ENCODE data around the gene RBBP4.
"Not testable (repeated sequence)": the region's sequence is repeated elsewhere in the genome, so short reads cannot be mapped to it uniquely, and the experiment has no call there.

Gene RBBP4

GRCh38 chr1:32650752-32651460 is at the start of gene RBBP4:
RBBP4 (plus strand) TSS chr1:32651208; CDS start chr1:32651307, 99 bp downstream.
- DNase-seq (ENCODE audit: low read depth in 2 of 2) = peak; percentile 94 to 95

- DNase-seq (ENCODE audit: low read depth in 2 of 2) = no peak
These were observed 45.1 kb upstream of the RBBP4 start for GRCh38 chr1:32605711-32606424.

GRCh38 chr1:32606565-32607371 is 44.2 kb upstream of the RBBP4 start:
- no peak for DNase-seq (ENCODE audit: low read depth in 2 of 2)

GRCh38 chr1:32609180-32609579 is 41.8 kb upstream of the RBBP4 start:
- DNase-seq (ENCODE audit: low read depth in 2 of 2) = no peak

GRCh38 chr1:32611859-32612188 is 39.2 kb upstream of the RBBP4 start:
- no peak for DNase-seq (ENCODE audit: low read depth in 2 of 2)

- peak; percentile 18 to 20 for DNase-seq (ENCODE audit: low read depth in 2 of 2)
These were observed 38.7 kb upstream of the RBBP4 start for GRCh38 chr1:32612189-32612881.

- DNase-seq (ENCODE audit: low read depth in 2 of 2) = no peak
These were observed 37.5 kb upstream of the RBBP4 start for GRCh38 chr1:32613472-32613871.

- no peak for DNase-seq (ENCODE audit: low read depth in 2 of 2)
These were observed 32.3 kb upstream of the RBBP4 start for GRCh38 chr1:32618673-32619221.

GRCh38 chr1:32619701-32620485 is 31.1 kb upstream of the RBBP4 start:
- DNase-seq (ENCODE audit: low read depth in 2 of 2) = peak in 1 of 2 experiments; percentile 7

GRCh38 chr1:32622205-32622604 is 28.8 kb upstream of the RBBP4 start:
- DNase-seq (ENCODE audit: low read depth in 2 of 2) = no peak

- no peak for DNase-seq (ENCODE audit: low read depth in 2 of 2)
These were observed 28.0 kb upstream of the RBBP4 start for GRCh38 chr1:32622806-32623681.

GRCh38 chr1:32623775-32624174 is 27.2 kb upstream of the RBBP4 start:
- DNase-seq (ENCODE audit: low read depth in 2 of 2) = no peak

- no peak for DNase-seq (ENCODE audit: low read depth in 2 of 2)
These were observed 24.8 kb upstream of the RBBP4 start for GRCh38 chr1:32626176-32626575.

- no peak for DNase-seq (ENCODE audit: low read depth in 2 of 2)
These were observed 23.3 kb upstream of the RBBP4 start for GRCh38 chr1:32627596-32628162.

- DNase-seq (ENCODE audit: low read depth in 2 of 2) = not testable (repeated sequence)
These were observed 20.8 kb upstream of the RBBP4 start for GRCh38 chr1:32630173-32630572.

- no peak for DNase-seq (ENCODE audit: low read depth in 2 of 2)
These were observed 18.2 kb upstream of the RBBP4 start for GRCh38 chr1:32632829-32633228.

- no peak for DNase-seq (ENCODE audit: low read depth in 2 of 2)
These were observed 15.3 kb upstream of the RBBP4 start for GRCh38 chr1:32635508-32636277.

GRCh38 chr1:32636914-32637645 is 13.9 kb upstream of the RBBP4 start:
- no peak for DNase-seq (ENCODE audit: low read depth in 2 of 2)

Measured in fibroblast of skin of left quadriceps (primary cell).